ENCODE measurements around the gene DUSP22. TPM values are rescaled to one million over a fixed set of nuclear protein-coding genes. Genes with fewer than 3 reads are reported as not detected.

Gene DUSP22
- total RNA-seq, 2 donors from 2014 or later: 20.5 to 24.5 TPM

- no peak for TF ChIP-seq CTCF (IDR thresholded peaks at IDR 0.05)
- no peak for DNase-seq
- Histone ChIP-seq H3K4me3 (no peak overlapping the region), H3K4me1 (no peaks in the 10 kb centered on the region), H3K27me3 (no peaks in the 10 kb centered on the region), H3K36me3 (no peaks in the 10 kb centered on the region), H3K9ac (ENCODE audit: low read depth in 2 of 2, low read length in 2 of 2) (no peak overlapping the region), H3K27ac (no peak overlapping the region), H3K9me3 (no peaks in the 10 kb centered on the region)
- intact Hi-C loops (cut with DNase I): no loop called here
Observed at GRCh38 chr6:357791-358341, 65.6 kb downstream of the DUSP22 start.

- DNase-seq: no peak
- TF ChIP-seq CTCF (IDR thresholded peaks at IDR 0.05): no peak
Observed at GRCh38 chr6:358432-358831, 66.1 kb downstream of the DUSP22 start.

GRCh38 chr6:358847-359246 lies 66.6 kb downstream of the DUSP22 start:
- Histone ChIP-seq H3K4me3 (no peak overlapping the region), H3K9me3 (peaks cover 1% of the 10 kb centered on the region), H3K36me3 (no peaks in the 10 kb centered on the region), H3K9ac (ENCODE audit: low read depth in 2 of 2, low read length in 2 of 2) (no peak overlapping the region), H3K27ac (no peak overlapping the region), H3K27me3 (no peaks in the 10 kb centered on the region), H3K4me1 (no peaks in the 10 kb centered on the region)
- DNase-seq: no peak
- no peak for TF ChIP-seq CTCF (IDR thresholded peaks at IDR 0.05)
- intact Hi-C loops (cut with DNase I): no loop called here

More at GRCh38 chr6:358432-358831, 66.1 kb downstream of the DUSP22 start:
- intact Hi-C loops (cut with DNase I): no loop called here
- Histone ChIP-seq H3K4me3 (no peak overlapping the region), H3K27ac (no peak overlapping the region), H3K9me3 (no peaks in the 10 kb centered on the region), H3K4me1 (no peaks in the 10 kb centered on the region), H3K27me3 (no peaks in the 10 kb centered on the region), H3K36me3 (no peaks in the 10 kb centered on the region), H3K9ac (ENCODE audit: low read depth in 2 of 2, low read length in 2 of 2) (no peak overlapping the region)

GRCh38 chr6:359261-360035 lies 67.2 kb downstream of the DUSP22 start:
- Histone ChIP-seq H3K36me3 (no peaks in the 10 kb centered on the region), H3K27ac (no peak overlapping the region), H3K9me3 (peaks cover 6% of the 10 kb centered on the region), H3K9ac (ENCODE audit: low read depth in 2 of 2, low read length in 2 of 2) (no peak overlapping the region), H3K27me3 (no peaks in the 10 kb centered on the region), H3K4me1 (no peaks in the 10 kb centered on the region), H3K4me3 (no peak overlapping the region)
- DNase-seq: no peak
- intact Hi-C loops (cut with DNase I): no loop called here
- no peak for TF ChIP-seq CTCF (IDR thresholded peaks at IDR 0.05)

GRCh38 chr6:360349-360748 lies 68.1 kb downstream of the DUSP22 start:
- TF ChIP-seq CTCF (IDR thresholded peaks at IDR 0.05): no peak
- no peaks in the 10 kb centered on the region for H3K36me3 ChIP-seq

More at GRCh38 chr6:360349-360748, 68.1 kb downstream of the DUSP22 start:
- Histone ChIP-seq H3K4me1 (no peaks in the 10 kb centered on the region), H3K4me3 (no peak overlapping the region), H3K27ac (no peak overlapping the region), H3K9me3 (peaks cover 6% of the 10 kb centered on the region), H3K9ac (ENCODE audit: low read depth in 2 of 2, low read length in 2 of 2) (no peak overlapping the region), H3K27me3 (no peaks in the 10 kb centered on the region)
- intact Hi-C loops (cut with DNase I): no loop called here
- DNase-seq: no peak

Data from colonic mucosa (tissue), 4 donors.